ENCODE measurements around the gene CD302. TPM values are rescaled to one million over a fixed set of nuclear protein-coding genes. Genes with fewer than 3 reads are reported as not detected.
A peak's percentile ranks its signal among the peaks of the same experiment; 100 is the strongest.
"Not testable (repeated sequence)": the region's sequence is repeated elsewhere in the genome, so short reads cannot be mapped to it uniquely, and the experiment has no call there.

Gene CD302, protein sequence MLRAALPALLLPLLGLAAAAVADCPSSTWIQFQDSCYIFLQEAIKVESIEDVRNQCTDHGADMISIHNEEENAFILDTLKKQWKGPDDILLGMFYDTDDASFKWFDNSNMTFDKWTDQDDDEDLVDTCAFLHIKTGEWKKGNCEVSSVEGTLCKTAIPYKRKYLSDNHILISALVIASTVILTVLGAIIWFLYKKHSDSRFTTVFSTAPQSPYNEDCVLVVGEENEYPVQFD
- total RNA-seq: 21.9 TPM
- long read RNA-seq, transcript CD302-201 (6 exons, 3,741 nt): major isoform, 6 of 9 reads
- long read RNA-seq, partial matches to known transcripts: 1 of 9 reads
- long read RNA-seq, other reads (novel, unspliced or antisense): 1 of 9 reads

- DNase-seq (ENCODE audit: missing footprints): peak; percentile 92
- peak; percentile 87 for ATAC-seq
- intact Hi-C loops (cut with DNase I): loop anchor here (2.0 to 5.0 kb wide), 2 partner anchors 85 to 185 kb away; partner anchors contain the start of gene MARCHF7
Measured at GRCh38 chr2:159797543-159798375, at the start of gene CD302. Gene CD302 (minus strand): TSS chr2:159798208. CDS start chr2:159798198, 10 bp downstream.

GRCh38 chr2:159846564-159846963, 48.6 kb upstream of the CD302 start:
- DNase-seq (ENCODE audit: missing footprints) (no peak), ATAC-seq (no peak)
- intact Hi-C loops (cut with DNase I): no loop called here

DNA sequence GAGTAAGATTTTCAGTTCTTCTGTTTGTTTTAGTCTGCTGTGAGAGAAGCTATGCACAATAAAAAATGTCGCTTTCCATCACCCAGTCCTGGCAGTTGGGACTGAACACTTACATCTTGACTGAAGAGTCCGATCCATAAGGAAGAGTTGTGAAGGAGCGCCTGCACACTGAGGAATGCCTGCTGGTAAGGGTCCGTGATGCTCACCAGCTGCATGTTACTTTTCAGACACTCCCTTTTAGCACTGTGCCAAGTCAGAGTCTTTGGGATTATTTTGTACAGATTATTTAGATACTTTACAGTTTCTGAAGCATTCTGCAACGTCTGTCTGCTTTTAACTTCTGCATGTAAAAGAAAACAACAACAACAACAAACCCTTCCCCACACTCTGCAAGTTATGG, 42.6 kb upstream of the CD302 start:
- no peak for DNase-seq (ENCODE audit: missing footprints)
- intact Hi-C loops (cut with DNase I): no loop called here
- no peak for ATAC-seq

- intact Hi-C loops (cut with DNase I): no loop called here
Measured at GRCh38 chr2:159832858-159833257, 34.9 kb upstream of the CD302 start.

DNA sequence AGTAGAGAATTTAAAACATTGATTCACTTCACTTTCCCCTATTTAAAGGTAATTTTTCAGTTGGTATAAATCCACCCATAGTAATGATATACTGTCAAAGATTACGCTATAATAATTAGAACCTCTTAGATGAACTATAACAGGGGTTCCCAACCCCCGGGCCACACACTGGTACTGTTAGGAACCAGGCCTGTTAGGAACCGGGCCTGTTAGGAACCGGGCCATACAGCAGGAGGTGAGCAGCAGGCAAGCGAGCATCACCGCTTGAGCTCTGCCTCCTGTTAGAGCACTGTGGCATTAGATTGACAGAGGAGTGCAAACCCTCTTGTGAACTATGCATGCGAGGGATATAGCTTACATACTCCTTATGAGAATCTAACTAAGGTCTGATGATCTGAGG, 34.0 kb upstream of the CD302 start:
- intact Hi-C loops (cut with DNase I): no loop called here
- ATAC-seq (no peak), DNase-seq (ENCODE audit: missing footprints) (no peak)

More at GRCh38 chr2:159832858-159833257, 34.9 kb upstream of the CD302 start:
- no peak for DNase-seq (ENCODE audit: missing footprints)
- no peak for ATAC-seq

GRCh38 chr2:159829376-159829775, 31.4 kb upstream of the CD302 start:
- no peak for DNase-seq (ENCODE audit: missing footprints)
- ATAC-seq: no peak
- intact Hi-C loops (cut with DNase I): no loop called here

DNA sequence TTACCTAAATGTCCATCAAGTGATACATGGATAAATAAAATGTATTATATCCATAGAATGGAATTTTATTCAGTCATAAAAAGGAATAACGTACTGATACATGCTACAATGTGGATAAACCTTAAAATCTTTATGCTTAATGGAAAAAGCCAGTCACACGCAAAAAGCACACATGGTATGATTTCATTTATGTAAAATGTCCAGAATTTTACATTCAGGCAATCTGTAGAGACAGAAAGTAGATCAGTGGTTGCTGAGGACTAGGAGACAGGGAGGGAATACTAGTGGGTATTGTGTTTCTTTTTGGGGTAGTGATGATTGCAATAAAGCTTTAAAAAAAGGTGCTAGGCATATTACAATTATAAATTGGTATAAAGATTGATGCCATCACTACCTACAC, 30.7 kb upstream of the CD302 start:
- ATAC-seq (no peak), DNase-seq (ENCODE audit: missing footprints) (no peak)
- intact Hi-C loops (cut with DNase I): no loop called here

GRCh38 chr2:159822478-159822833, 24.4 kb upstream of the CD302 start:
- intact Hi-C loops (cut with DNase I); DNase-seq (ENCODE audit: missing footprints); ATAC-seq: not testable (repeated sequence)

DNA sequence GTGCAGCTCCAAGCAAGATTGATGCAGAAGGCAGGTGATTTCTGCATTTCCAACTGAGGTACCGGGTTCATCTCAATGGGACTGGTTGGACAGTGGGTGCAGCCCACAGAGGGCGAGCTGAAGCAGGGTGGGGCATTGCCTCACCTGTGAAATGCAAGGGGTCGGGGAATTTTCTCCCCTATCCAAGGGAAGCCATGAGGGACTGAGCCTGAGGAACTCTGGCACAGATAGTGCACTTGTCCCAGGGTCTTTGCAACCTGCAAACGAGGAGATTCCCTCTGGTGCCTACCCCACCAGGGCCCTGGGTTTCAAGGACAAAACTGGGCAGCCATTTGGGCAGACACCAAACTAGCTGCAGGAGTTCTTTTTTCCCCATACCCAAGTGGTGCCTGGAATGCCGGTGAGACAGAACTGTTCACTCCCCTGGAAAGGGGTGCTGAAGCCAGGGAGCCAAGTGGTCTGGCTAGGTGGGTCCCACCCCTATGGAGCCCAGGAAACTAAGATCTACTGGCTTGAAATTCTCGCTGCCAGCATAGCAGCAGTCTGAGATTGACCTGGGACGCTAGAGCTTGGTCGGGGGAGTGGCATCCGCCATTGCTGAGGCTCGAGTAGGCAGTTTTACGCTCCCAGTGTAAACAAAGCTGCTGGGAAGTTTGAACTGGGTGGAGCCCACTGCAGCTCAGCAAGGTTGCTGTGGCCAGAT, 23.9 kb upstream of the CD302 start:
- intact Hi-C loops (cut with DNase I); DNase-seq (ENCODE audit: missing footprints); ATAC-seq: not testable (repeated sequence)

DNA sequence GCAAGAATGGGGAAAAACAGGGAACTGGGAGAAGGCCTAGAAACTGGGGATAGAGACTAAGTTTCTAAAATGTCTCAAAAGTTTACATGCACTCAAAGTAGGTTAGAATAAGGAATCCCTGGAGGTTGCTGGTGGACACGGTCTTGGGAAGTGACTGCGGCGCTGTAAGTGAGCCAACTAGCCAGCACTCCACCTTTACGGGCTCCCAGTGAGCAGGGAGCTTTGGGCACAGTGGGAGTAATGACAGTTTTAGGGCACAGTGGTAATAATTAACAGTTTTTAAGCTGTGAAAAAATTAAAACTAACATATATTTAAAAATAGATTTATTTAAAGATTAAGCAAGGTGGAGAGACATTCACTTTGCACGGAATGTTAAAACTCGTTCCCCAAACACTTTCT, 20.9 kb upstream of the CD302 start:
- intact Hi-C loops (cut with DNase I): no loop called here
- ATAC-seq: no peak

DNA sequence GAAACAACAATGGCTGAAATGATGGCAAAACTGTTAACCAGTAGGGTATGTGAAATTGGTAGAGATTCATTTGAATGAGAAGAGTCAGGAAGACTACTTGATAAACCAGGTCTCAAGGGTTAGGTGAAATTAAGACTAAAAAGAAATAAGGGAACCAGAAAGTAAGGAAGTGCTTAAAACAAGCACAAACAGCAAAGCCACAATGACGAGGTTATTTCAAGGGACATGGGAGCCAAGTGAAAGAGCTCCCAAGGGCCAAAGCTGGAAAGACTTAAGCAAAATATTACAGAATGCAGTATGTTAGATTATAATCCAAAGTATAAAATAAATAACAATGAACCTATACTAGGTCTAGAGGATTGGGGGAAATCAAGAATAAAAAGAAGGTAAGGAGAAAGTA, 19.3 kb upstream of the CD302 start:
- intact Hi-C loops (cut with DNase I): no loop called here
- ATAC-seq (no peak), DNase-seq (ENCODE audit: missing footprints) (no peak)

More for the DNA sequence above, 20.9 kb upstream of the CD302 start:
- no peak for DNase-seq (ENCODE audit: missing footprints)

DNA sequence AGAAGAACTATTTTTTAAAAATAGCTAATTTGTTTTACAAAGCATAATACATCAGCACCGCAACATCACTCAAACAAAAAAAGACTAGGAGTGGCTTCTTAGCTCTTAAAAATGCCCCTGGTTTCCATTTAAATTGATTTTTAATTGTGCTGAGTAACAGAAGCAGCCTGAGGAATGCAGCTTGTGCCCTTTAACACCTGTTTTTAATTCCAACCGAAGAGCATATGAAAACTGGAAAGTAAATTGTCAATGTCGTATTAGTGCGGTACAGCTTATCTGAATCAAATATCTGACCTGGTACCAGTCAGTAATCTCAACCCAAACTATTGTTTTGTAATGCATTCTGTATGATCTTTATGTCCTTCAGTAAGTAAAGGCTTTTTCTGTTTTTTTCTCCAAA, 13.2 kb upstream of the CD302 start:
- DNase-seq (ENCODE audit: missing footprints): no peak
- no peak for ATAC-seq
- intact Hi-C loops (cut with DNase I): no loop called here

DNA sequence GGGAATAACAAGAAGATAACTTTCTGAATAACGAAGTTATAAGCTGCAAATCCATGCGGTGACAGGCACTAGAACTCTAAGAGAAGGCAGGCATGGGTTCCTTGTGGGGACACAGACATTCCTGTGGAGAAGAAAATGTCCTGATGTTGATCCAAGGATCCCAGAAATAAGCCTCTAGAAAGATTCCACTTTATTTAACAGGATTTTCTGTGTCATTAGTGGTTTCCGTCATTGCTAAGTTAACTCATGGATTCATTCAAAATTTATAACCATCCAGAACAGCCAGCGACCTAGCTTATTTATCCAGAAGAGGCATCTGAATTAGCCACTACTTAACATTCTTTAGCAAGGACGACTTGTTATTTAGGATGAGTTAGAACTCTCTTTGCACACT, 10.0 kb upstream of the CD302 start:
- intact Hi-C loops (cut with DNase I): loop anchor here (5.0 kb wide), 2 partner anchors 114 to 159 kb away; no protein-coding TSS in a partner anchor
- no peak for DNase-seq (ENCODE audit: missing footprints)
- no peak for ATAC-seq

DNA sequence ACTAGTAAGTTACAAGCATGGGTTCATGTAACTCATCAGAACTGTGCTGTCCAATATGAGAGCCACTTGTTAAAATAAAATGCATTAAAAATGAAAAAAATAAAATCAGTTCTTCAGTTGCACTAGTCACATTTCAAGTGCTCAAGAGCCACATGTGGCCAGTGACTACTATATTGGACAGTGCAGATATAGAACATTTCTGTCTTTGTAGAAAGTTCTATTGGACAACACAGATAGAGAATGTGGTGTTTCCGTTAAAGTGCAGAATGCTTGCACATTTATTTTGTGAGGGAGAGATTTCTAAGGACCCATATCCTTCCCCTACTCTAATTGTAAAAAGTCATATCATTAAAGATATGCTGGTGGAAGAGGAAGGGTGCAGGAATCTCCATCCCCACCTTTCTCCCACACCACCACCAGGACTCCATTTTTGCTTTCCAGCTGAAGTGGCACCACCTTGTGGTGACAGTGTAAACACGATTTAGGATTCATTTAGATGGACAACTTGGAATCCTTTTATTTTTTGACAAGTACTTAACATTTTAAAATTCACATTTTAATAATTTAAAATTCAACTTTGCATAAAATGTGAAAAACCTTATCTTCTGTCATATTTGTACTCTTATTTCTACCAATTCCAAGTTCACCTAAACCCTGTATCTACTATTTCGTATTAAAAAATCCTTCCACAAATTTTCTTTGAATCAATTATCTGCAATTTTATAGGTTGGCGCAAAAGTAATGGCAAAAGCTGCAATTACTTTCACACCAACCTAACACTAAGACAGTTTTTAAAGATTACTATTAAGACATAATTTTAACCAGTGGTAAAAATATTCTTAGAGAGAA, 9.4 kb upstream of the CD302 start:
- DNase-seq (ENCODE audit: missing footprints) (no peak), ATAC-seq (no peak)
- intact Hi-C loops (cut with DNase I): loop anchor here (5.0 kb wide), 2 partner anchors 115 to 160 kb away; no protein-coding TSS in a partner anchor

- intact Hi-C loops (cut with DNase I): loop anchor here (5.0 kb wide), 2 partner anchors 117 to 162 kb away; no protein-coding TSS in a partner anchor
- ATAC-seq (no peak), DNase-seq (ENCODE audit: missing footprints) (no peak)
Measured at GRCh38 chr2:159804941-159805340, 6.9 kb upstream of the CD302 start.

DNA sequence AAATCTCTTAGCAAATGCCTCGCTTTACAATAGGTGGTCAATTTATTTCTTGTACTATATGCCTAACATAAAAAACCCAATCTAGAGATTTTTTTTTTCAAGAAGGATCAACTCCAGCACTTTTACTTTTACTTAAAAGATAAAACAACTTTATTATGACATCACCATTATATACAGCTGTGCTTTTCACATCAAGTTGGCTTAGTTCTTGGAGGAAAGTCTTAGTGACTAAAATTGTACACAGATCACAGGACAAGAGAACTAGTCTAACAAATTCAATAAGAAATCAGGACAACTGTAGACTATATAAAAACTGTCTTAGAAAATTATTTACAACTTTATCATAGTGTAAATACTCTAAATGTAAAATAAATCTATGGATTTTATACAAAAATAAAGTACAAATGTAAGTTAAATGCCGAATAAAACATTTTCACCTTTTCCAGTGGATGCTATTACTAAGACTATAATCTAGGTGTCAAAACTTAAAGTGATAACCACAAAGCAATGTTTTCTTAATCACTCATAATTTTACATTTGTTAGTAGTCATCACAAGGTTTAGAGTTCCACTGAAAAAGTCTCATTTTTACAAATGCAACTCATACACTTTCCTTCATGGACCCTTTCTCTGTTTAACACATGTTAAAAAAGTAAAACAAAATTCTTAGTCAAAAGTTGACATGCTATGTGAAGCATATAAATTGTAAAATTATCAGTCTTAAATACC, 5.4 kb upstream of the CD302 start:
- DNase-seq (ENCODE audit: missing footprints) (no peak), ATAC-seq (no peak)
- intact Hi-C loops (cut with DNase I): no loop called here

- DNase-seq (ENCODE audit: missing footprints) (no peak), ATAC-seq (no peak)
- intact Hi-C loops (cut with DNase I): no loop called here
Measured at GRCh38 chr2:159802673-159803072, 4.7 kb upstream of the CD302 start.

- ATAC-seq (no peak), DNase-seq (ENCODE audit: missing footprints) (no peak)
- intact Hi-C loops (cut with DNase I): loop anchor here (5.0 kb wide), 1 partner anchor 188 kb away; no protein-coding TSS in a partner anchor
Measured at GRCh38 chr2:159799833-159800232, 1.8 kb upstream of the CD302 start.
